Measurements from ENCODE around the gene TSPAN5.

TSPAN5 gene

GRCh38 chr4:98515470-98515809 is 143.0 kb downstream of the TSPAN5 start:
- DNase-seq = peak; percentile 7

- no peak for DNase-seq
Measured at GRCh38 chr4:98514741-98515469, 143.5 kb downstream of the TSPAN5 start.

- peak; percentile 4 for DNase-seq
Measured at GRCh38 chr4:98512918-98513317, 145.5 kb downstream of the TSPAN5 start.

GRCh38 chr4:98510757-98511517 is 147.5 kb downstream of the TSPAN5 start:
- no peak for DNase-seq

GRCh38 chr4:98510340-98510739 is 148.1 kb downstream of the TSPAN5 start:
- DNase-seq = no peak

- peak; percentile 14 for DNase-seq
Measured at GRCh38 chr4:98509721-98510120, 148.7 kb downstream of the TSPAN5 start.

- peak; percentile 81 for DNase-seq
Measured at GRCh38 chr4:98508829-98509598, 149.4 kb downstream of the TSPAN5 start.

GRCh38 chr4:98508248-98508647 is 150.2 kb downstream of the TSPAN5 start:
- DNase-seq = no peak

GRCh38 chr4:98507299-98507698 is 151.1 kb downstream of the TSPAN5 start:
- DNase-seq = no peak

GRCh38 chr4:98506462-98507132 is 151.8 kb downstream of the TSPAN5 start:
- peak; percentile 45 for DNase-seq

GRCh38 chr4:98505992-98506391 is 152.4 kb downstream of the TSPAN5 start:
- DNase-seq = no peak

GRCh38 chr4:98504091-98504490 is 154.3 kb downstream of the TSPAN5 start:
- no peak for DNase-seq

- no peak for DNase-seq
Measured at GRCh38 chr4:98503676-98504075, 154.7 kb downstream of the TSPAN5 start.

GRCh38 chr4:98502624-98503023 is 155.8 kb downstream of the TSPAN5 start:
- no peak for DNase-seq

GRCh38 chr4:98502031-98502430 is 156.4 kb downstream of the TSPAN5 start:
- no peak for DNase-seq

GRCh38 chr4:98501383-98501782 is 157.0 kb downstream of the TSPAN5 start:
- DNase-seq = no peak

GRCh38 chr4:98498774-98499173 is 159.6 kb downstream of the TSPAN5 start:
- no peak for DNase-seq

- DNase-seq = no peak
Measured at GRCh38 chr4:98496152-98496845, 162.1 kb downstream of the TSPAN5 start.

- DNase-seq = no peak
Measured at GRCh38 chr4:98493296-98493695, 165.1 kb downstream of the TSPAN5 start.

GRCh38 chr4:98491899-98492559 is 166.4 kb downstream of the TSPAN5 start:
- no peak for DNase-seq

GRCh38 chr4:98490251-98490650 is 168.2 kb downstream of the TSPAN5 start:
- DNase-seq = no peak

- DNase-seq = no peak
Measured at GRCh38 chr4:98485816-98486345, 172.5 kb downstream of the TSPAN5 start.
